Measurements from ENCODE around the gene HEPACAM2.

The HEPACAM2 gene

DNA sequence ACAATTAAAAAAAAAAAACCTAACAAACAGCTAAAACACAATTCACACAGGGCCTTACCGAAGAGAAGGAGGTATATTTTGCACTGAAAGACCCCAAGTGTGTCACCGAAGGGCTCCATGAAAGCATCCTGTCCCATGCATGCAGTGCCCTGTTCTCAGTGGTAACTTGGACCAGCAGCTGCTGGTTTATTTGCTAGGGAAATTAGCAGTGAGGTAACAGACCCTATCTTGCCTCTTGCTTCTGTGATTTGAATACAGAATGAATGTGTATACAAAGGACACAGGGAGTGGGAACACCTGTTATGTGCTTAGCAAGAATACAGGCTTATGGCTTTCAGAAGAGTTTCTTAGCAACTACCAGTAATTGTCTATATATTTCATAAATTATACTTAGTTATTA lies at the start of gene HEPACAM2:
HEPACAM2 (minus strand) TSS at position 160 of the 400 bp plus-strand sequence.
- no peak within 1 kb of the TSS for H3K4me3 ChIP-seq (ENCODE audit: low read depth, low read length)
- DNase-seq (ENCODE audit: low read depth): no peak

DNA sequence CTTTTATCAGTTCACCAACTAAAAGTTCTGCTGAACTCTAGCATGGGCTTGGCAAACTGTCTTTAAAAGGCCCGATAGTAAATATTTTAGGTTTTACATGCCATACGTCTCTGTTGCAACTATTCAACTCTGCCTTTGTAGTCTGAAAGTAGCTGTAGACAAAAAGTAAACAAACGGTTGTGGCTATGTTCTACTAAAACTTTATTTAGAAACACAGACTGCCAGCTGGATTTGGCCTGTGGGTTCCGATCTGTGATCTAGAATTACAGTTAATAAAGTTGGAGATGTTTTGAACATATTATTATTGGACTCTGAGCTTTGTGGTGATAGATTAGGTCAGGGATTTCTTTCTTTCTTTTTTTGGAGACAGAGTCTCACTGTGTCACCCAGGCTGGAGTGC lies 39.0 kb upstream of the HEPACAM2 start:
- no peak overlapping the region for H3K4me3 ChIP-seq (ENCODE audit: low read depth, low read length)
- no peak for DNase-seq (ENCODE audit: low read depth)

DNA sequence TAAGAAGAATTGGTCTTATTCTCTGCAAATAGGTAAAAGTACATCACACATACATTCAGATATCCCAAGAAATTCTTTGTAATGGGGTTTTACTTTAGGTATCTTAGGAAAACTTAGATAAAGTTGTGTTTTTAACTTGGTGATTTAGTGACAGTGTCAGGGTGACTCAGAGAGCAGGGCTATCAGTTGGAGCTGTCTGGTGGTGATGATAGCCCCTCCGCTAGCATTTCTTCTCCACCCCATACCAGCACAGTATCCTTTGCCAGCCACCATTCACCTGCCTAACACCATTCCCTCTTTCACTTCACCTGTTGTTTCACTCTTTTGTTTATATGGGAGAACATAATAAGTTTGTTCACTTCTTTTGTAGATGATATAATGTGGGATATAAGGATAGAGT lies 36.3 kb upstream of the HEPACAM2 start:
- no peak overlapping the region for H3K4me3 ChIP-seq (ENCODE audit: low read depth, low read length)
- DNase-seq (ENCODE audit: low read depth): no peak

DNA sequence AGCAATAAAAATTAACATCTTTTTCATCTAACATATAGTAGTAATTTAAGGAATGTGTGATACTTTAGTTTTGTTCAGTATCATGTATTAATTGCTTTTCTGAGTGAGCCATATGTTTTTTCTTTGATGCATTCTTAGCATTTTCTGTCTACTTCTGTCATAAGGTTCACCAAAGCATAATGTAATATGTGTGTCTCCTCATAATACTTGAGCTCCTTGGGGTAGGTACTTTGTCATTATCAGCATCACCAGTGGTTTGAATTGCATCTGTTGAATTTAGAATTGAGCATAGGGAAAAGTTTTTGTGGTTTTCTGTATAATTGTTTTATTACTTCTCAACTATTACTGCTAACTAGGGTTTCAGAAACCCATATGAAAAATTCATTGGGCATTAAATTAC lies 32.4 kb upstream of the HEPACAM2 start:
- no peak for DNase-seq (ENCODE audit: low read depth)
- no peak overlapping the region for H3K4me3 ChIP-seq (ENCODE audit: low read depth, low read length)

DNA sequence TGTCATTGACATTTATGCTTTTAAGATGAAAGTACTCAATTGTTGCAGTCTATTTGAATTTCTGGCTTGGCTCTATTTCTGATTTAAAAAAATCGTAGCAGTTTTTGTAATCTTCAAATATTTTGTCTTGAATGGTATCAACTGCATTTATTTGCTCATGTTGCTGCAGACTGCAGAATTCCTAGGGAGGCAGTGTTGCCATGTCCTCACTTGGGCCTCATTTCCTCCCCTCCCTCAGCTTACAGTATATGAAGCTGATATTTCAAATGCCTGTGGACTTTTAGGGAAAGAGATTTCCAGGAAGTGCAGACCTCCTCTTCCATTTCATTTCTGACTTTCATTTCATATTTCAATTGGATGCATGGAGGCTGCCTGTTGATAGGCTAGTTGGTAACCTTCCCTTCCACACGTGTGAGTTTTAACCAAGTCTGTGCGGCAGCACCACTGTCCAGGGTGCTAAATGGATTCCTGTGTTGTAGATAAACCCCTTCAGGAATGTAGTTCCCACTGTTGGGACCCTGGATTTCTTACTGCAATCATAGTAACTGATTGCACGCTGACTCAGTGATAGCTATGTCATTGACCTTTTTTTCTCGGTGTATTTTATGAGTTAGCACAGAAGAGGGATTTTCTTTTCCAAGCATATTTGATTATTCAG lies 23.4 kb upstream of the HEPACAM2 start:
- no peak for DNase-seq (ENCODE audit: low read depth)
- H3K4me3 ChIP-seq (ENCODE audit: low read depth, low read length): no peak overlapping the region

DNA sequence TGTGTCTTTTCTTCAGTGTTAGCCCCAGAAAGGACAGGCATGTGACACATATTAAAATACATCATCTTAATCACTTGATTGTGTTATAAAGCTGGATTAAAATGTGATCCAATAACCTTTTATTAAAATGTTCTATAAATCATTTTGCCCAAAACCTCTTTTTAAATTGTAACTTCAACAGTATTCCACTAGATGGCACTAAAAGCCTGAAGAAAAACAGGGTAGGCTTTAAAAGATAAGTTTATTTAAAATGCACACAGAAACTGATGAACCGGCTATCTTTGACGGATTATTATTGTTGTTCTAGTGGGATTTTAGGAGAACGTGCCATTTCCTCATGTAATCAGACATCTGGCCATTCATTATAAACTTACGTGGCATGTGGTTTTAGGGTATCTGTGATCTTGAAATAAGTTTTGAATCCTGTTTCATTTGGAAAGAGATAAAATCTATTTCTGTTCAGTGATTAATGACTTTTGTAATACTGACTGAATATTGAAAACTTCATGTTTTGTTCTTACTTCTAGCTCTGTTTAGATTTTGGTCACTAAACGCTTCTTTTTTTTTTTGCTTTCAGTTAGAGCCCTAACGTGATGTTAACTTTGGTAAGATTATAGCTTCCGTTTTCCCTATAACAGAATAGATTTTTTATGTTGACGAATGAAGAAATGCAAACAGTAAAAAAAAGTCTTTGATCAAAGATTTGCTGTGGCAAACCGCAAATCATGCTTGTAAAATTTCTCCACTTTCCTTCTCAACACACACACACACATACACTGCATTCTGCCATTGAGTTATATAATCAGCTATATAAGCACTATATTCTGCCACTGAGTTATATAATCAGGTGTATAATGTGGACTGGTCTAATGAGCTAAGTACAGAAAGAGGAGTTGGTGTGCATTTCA lies 19.5 kb upstream of the HEPACAM2 start:
- no peak for DNase-seq (ENCODE audit: low read depth)
- H3K4me3 ChIP-seq (ENCODE audit: low read depth, low read length): no peak overlapping the region

DNA sequence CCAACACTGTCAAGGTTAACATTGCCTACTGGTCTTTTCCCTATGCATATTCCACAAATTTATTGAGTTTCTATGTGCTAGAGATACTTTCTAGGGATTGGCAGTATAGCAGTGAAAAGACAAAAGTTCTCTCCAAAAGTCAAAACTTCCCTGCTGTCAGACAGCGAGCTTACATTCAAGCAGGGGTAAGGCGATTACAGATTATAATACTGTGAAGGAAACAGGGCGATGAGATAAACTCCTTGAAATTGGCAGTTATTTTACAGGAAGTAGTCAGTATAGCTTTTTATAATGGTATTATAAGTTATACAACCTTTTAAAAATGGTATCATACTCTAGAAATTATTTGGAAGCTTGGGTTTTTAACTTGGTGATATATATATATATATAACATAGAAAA lies 15.8 kb upstream of the HEPACAM2 start:
- no peak overlapping the region for H3K4me3 ChIP-seq (ENCODE audit: low read depth, low read length)
- DNase-seq (ENCODE audit: low read depth): no peak

DNA sequence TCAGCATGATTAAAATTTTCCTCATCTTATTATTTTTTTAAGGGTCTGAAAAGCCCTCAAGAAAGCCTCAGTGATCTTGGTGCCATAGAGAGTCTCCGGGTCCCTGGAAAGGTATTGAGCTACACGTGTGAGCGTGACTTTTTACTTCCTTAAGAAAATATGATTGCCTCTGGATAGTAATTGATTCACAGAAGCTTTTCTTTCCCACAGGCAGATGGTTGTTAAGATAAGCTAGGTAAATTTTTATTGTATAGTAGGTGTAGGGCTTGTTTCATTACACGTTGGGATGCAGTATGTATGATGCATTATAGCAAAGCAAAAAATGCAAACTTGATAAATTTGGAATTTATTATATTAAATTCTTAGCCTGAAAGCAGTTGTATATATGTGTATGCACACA lies 13.6 kb upstream of the HEPACAM2 start:
- DNase-seq (ENCODE audit: low read depth): no peak
- no peak overlapping the region for H3K4me3 ChIP-seq (ENCODE audit: low read depth, low read length)

DNA sequence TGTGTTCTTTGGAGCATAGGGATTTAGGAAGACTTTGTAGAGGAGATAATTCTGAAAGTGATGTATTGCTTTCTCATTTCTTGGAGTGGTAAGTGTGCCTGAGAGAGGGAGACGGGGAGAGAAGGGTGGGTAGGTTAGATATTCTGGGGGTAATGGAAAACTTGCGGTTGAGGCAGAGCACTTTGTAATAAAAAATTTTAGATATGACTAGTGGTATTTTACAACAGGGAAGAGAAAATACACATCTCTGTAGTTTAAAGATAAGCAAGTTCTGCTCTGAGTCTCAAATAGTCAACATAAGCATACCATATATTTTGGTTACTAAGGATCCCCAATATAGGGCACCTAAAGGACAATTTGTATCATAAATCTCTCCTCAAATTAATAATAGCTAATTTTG lies 12.5 kb upstream of the HEPACAM2 start:
- no peak for DNase-seq (ENCODE audit: low read depth)
- no peak overlapping the region for H3K4me3 ChIP-seq (ENCODE audit: low read depth, low read length)

DNA sequence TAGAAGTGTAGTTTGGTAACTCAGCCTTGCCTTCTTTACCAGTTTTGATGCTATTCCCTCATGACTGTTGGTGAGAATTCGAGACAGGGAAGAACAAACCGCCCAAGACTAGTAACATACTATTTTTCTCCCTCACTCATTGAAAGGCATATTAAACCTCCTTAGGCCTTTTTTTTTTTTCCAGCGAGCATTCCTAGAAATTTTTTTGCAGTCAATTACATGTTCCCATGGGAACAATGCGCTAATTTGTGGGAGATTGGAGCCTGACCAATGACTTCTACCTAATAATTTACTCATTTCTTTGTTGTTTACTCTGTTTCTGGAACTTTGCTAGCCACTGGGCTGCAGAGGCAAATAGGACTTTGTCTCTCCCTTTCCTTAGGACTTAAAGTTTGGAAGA lies 11.9 kb upstream of the HEPACAM2 start:
- H3K4me3 ChIP-seq (ENCODE audit: low read depth, low read length): no peak overlapping the region
- DNase-seq (ENCODE audit: low read depth): no peak

DNA sequence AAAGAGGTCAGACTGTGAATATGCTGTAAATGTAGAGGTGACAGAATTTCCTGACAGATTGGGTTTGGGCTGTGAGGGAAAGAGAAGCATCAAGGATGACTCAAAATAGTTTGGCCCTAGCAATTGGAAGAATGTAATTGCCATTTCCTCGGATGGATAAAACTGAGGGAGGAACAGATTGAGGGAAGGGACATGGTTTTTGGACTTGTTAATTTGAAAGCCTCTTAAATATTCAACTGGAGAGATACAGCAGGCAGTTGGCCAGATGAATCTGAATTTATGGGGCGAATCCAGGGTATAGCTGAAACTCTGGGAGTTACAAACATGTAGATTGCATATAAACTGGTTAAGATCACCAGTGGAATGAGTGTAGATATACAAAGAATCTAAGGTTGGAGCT lies 9.3 kb upstream of the HEPACAM2 start:
- no peak overlapping the region for H3K4me3 ChIP-seq (ENCODE audit: low read depth, low read length)
- DNase-seq (ENCODE audit: low read depth): no peak

DNA sequence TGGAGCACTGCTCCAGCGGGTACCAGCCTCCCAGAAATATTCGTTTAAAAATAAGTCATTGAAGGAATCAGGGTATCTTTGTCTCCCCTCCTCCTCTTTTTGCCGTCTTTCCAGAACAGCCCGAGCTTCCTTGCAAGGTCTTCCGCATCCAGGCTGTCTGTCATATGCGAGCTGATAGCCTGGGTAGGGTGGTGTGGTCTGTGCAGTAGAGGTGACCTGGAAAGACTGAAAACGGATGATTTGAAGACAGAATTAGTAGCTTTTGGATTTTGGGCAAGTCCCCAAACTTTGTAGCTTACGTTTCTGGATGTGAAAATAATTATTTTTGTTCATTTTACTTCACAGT lies 6.4 kb upstream of the HEPACAM2 start:
- peak overlapping the region; percentile 70 for H3K4me3 ChIP-seq (ENCODE audit: low read depth, low read length)
- no peak for DNase-seq (ENCODE audit: low read depth)

DNA sequence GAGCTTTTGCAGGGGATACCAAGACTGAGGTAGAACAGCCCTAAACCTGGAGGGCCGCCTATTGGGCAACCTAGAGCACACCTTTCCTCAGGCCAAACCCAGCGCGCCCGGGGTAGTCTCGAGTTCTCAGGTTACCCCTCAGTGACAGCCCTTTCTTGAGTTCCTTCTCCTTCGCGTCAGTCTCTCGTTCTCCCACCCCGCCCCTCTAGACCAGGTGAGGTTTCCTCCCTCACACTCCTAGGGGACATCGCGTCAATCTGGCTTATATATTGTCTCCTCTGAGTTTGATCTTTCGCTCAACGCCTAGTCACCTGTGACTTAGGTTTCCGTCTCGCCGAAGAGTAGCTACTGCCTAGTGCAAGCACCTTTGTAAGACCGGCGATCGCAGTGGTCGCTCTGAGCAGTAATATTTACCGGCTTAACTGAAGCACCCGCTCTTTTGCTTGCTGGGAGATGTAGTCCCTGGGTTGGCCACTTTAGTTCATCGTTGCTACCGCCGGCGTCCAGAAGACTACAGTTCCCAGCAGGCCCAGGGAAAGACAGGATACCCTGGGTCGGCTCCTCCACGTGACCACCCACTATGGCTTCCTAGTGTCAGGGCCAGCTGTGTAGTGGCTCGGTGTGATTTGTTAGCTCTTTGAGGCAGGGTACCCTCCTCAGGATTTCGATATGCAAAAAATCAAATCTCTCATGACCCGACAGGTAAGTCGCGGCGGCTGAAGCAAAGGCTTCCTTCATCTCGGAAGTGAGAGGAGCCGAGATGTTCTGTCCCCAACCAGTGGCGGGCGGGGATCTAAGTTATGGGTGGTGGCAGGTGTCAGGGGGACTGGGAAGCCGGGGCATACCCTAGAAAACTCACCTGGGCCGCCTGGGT lies 5.8 kb upstream of the HEPACAM2 start, which contains the start of gene VPS50:
VPS50 (plus strand) TSS at position 568 of the 874 bp plus-strand sequence; CDS start at position 670, 102 bp downstream.
- H3K4me3 ChIP-seq (ENCODE audit: low read depth, low read length): peak within 1 kb of the TSS; percentile 70
- DNase-seq (ENCODE audit: low read depth): peak; percentile 79

DNA sequence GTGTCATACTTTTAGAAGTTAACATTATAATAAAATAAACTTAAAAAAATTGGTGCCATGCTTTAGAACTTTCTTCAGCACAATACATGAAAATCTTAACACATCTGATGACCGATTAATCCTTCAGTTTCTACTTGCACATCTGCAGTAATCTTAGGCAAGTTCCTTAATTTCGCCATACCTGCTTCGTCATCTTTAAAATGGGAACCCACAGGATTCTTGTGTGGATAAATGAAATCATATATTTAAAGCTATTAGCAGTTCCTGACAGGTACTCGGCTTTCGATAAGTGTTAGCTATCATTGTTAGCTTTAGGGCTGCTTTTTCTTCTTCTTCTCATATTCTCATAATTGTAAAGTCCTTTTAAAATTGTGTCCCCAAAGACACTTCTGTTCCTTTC lies 5.0 kb upstream of the HEPACAM2 start:
- peak overlapping the region; percentile 70 for H3K4me3 ChIP-seq (ENCODE audit: low read depth, low read length)
- DNase-seq (ENCODE audit: low read depth): no peak

DNA sequence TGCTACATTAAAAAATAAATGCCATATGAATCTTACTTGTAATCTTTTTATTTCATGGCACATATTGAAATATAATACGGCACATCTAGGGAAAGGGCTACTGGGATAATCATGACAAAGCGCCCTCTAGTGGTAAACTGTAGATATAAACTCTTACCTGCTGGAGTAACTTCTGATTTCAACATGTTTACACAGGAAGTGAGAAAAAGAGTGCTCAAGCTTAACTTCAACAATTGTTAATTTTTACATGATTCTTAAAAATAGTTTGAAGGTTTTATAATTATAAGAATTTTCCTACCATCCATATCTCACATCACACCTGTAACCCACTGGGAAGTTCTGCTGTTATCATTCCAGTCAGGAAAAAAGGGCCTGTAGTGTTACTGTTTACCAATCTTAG lies 2.0 kb upstream of the HEPACAM2 start:
- H3K4me3 ChIP-seq (ENCODE audit: low read depth, low read length): no peak overlapping the region
- peak; percentile 16 for DNase-seq (ENCODE audit: low read depth)

DNA sequence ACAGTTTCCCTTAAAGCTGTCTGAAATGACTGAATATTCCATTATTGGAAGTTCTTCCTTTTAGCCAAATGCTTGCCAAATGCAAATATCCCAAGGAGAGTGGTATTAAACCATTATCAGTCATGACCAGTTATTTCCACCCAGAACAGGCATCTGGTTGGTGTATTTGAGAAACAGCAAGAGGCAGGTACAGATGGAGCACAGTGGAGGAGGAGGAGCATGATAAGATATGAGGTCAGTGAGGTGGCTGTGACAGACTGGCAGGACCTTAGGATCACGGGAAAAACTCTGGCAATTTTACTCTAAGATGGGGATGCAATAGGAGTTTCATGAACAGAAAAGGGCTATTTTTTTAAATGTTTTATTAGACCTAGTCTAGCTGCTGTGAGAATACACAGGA lies 6.4 kb downstream of the HEPACAM2 start:
- DNase-seq (ENCODE audit: low read depth): no peak
- H3K4me3 ChIP-seq (ENCODE audit: low read depth, low read length): no peak overlapping the region

DNA sequence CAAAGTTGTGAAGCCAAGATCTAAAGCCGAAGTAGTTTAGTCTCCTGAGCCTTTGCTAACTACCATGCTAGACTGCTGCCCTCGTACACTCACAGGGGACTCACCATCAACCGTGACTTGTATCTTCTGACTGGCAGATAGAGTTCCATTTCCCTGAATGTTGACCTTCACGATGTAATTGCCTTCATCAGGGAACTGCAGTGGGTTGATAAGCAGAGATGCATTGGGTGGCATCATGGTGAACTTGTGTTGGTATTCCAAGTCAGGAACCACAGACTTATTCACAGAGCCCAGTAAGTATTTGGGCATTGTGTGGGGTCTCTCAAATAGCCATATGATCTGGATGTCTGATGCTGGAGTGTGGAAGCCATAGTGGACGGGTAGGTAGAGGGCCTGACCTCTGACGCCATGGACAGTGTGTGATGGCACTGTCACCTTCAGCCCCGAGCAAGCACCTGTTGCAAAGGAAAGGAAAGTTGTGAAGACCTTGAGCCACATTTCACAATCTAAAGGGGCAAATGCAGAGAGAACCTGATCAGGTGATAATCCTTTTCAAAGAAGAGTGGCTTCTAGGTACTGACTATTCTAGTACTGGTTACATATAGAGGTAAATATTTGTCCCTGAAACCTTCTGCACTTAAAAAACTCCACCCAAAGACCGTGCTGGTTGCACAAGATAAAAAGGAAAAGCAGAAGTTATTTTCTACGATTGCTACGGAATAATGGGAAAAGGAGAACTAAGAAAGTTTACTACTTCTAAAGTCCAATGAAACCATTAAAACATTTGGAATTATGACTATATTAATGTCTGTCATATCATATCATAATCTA lies 7.1 kb downstream of the HEPACAM2 start:
- H3K4me3 ChIP-seq (ENCODE audit: low read depth, low read length): no peak overlapping the region
- DNase-seq (ENCODE audit: low read depth): no peak

DNA sequence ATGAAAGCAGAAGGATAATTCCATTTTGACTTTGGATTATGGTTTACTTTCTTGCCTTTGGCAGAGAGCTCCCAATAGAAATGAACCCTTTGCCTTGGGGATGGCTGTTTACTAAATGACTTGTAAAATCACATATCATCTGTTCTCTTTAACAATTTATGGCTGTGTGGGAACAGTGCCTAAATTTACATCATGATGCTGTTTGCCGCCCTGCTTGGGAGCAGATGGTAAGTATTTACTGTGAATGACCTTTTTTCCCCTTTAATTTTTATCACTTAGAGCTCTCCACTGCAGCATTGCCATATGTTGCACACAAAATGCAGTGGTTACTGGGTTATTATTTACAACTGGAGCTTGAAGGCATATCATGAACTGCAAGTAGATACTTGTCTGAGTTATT lies 13.4 kb downstream of the HEPACAM2 start:
- H3K4me3 ChIP-seq (ENCODE audit: low read depth, low read length): no peak overlapping the region
- no peak for DNase-seq (ENCODE audit: low read depth)

DNA sequence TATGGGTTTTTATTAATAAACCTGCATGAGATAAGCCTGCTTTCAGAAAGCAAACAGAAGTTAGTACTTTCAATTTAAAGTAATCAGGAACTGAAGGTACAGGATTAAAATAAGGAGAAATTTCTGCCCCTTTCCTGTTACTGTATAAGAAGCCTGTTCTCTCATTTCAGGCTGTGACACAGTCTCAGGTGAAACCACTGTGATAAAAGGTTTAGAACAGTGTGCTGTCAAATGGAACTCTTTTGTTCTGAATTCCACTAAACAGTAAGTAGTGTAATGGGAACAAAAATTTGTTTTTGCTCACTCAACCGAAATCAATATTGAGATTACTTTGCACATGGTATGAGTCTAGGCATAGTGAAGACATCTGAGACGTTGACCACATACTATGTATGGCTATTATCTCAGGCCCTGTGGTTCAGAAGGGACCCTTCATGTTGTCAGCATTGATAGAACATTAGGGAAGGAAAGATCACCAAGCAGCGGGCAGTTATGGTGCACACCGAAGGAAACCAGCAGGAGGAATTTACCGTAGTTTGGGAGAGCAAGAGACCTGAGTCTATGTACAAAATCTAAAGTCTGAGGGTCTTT lies 14.9 kb downstream of the HEPACAM2 start:
- no peak overlapping the region for H3K4me3 ChIP-seq (ENCODE audit: low read depth, low read length)
- DNase-seq (ENCODE audit: low read depth): no peak
